ENCODE measurements around the gene TMEM163.

TMEM163 gene

DNA sequence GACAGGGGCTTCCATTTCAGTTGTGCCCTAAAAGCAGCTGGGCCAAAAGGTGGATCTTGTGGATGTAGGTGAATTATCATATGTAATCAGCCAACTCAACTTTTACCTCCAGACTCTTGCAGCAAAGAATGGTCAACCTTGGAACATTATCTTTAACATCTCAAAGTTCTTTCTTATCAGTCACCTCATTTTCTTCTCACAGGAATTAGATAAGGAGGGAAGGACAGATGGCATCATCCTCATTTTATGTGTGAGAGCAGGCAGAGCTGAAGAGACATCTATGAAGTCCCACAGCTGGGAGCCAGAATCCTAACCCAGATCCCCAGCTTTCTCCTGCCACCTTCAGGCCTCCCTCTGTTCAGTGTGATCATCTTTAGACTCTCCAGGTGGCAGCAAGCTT is 282.9 kb downstream of the TMEM163 start:
- DNase-seq (ENCODE audit: low spot score) = no peak

DNA sequence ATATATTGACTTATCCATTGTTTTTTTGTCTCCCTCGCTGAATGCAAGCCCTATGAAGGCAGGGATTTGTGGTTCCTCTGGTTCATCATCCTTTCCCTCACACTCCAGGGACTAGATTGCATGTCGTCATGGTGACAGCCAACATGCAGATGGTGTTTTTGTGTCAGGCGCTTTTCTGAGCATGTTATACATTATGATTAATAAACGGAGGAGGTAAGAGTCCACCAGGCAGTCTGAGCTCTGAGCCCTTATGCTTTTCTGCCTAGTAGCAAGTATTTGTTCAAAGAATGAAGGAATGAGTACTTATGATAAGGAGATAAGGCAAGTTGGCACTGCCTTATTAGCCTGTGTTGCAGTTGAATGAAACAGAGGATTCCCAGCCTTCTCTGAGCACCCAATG is 283.3 kb downstream of the TMEM163 start:
- DNase-seq (ENCODE audit: low spot score) = no peak

DNA sequence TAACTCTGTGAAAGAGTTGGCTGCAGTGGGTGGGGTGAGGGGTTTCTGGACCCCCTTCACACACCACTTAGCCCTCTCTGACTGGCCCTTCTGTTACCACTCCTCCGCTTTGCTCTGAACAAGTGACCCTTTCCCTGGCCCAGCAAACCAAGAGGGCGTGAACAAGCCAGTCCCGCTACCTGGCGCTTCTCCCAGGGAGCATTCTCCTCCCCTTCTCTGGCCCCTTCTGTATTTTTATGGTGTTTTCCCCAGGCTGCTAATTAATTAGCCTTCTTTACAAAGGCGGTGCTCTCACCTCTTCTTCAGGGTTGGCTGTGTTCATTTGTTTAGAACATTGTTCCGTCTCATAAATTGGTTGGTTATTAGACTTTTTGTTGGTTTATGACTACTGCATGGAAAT is 284.8 kb downstream of the TMEM163 start:
- DNase-seq (ENCODE audit: low spot score) = no peak

DNA sequence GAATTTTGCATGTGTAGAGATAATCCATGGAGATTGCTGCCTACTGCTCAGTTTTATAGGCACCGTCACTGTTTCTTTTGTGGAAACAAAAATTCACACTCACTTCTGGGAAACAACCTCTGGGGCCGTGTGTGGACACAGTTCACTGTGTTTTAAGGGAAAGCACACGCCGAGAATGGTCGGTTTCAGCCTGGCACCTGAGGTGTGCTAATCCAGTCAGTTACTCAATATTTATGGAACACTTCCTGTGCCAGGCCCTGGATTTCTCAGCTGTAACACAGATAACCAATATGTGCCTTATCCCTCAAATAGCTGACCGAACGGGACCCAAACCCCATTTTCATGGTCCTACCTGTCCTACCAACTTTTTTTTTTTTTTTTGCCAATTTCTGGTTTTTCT is 285.3 kb downstream of the TMEM163 start:
- no peak for DNase-seq (ENCODE audit: low spot score)

DNA sequence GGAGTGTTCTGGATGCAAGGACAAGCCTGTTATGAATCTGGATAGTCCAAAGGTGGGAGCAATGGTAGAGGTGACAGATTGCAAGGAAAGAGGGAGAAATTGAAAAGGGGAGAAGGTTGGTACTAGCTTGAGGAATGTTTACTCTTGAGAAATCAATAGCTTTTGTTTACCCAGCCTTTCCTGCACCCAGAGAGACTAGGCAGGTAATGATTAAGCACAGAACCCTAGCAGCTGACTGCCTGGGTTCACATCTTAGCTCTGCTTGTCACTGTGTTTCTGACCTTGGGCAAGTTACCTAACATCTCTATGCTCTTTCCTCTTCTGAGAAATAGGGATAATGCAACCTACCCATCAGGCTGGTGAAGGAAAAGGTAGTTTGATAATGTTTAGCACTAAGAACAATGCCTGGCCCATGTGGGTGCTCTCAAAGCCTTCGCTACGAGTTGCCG is 286.3 kb downstream of the TMEM163 start:
- DNase-seq (ENCODE audit: low spot score) = no peak

DNA sequence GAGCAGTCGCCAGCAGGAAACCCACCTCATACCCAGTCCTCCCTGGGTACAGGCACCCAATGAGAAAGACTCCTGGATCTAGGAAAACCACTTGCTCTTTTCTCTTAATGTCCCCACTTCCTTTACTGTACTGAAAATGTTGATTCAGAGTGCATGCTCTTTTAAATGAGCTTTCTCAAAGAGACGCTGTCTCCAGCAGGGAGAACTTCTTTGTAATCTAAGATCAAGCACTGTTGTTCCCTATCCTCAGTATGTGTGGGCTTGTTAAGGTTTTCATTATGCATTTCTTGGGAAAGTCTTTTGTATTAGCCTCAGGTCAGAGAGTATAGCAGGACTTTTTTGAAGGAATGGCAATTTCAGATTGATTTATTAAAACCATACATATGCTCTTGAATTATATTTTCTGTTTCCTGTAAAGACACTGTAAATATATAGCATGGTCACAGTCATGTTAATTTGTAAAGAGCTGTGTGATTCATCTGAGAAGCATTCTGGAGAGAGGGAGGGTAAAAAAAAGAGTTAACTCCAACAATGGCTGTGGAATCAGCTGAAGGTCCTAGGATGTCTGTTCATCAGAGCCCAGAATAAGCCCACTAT is 286.9 kb downstream of the TMEM163 start:
- DNase-seq (ENCODE audit: low spot score) = no peak

DNA sequence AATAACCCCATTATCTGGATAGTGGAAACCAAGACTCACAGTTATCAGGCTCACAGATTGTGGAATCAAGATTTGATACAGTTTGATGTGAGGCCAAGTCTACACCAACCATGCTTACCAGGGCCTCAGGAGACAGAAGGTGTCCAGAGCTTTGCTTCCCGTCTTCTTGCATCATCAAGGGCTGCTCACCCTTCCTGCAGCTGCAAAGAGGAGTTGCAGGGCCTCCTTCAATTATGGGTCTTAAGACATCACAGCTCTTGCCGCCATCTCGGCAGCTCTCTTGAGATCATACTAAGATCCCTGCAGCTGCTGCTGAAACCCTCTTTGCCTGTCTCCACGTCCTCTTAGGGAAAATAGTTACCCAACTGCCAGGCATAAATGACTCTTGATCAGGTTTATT is 288.9 kb downstream of the TMEM163 start:
- DNase-seq (ENCODE audit: low spot score) = no peak

DNA sequence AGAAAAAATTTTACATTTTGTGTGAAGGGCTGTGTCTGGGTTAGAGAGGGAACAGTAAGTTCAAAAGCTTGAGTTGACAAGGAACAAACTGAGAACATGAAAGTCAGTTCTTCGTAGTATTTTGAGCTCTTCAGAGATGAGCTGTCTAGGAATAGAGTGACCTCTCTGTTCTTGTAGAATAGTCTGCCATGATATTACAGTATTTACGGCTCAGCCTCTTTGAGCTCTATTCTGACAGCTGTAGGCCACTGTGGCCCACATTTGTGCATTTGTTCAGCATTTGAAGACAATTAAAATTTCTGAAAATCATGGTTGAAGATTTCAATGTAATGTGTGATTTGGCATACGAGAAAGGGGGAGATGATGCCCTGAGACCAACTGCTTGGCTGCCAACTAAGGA is 292.1 kb downstream of the TMEM163 start:
- no peak for DNase-seq (ENCODE audit: low spot score)

DNA sequence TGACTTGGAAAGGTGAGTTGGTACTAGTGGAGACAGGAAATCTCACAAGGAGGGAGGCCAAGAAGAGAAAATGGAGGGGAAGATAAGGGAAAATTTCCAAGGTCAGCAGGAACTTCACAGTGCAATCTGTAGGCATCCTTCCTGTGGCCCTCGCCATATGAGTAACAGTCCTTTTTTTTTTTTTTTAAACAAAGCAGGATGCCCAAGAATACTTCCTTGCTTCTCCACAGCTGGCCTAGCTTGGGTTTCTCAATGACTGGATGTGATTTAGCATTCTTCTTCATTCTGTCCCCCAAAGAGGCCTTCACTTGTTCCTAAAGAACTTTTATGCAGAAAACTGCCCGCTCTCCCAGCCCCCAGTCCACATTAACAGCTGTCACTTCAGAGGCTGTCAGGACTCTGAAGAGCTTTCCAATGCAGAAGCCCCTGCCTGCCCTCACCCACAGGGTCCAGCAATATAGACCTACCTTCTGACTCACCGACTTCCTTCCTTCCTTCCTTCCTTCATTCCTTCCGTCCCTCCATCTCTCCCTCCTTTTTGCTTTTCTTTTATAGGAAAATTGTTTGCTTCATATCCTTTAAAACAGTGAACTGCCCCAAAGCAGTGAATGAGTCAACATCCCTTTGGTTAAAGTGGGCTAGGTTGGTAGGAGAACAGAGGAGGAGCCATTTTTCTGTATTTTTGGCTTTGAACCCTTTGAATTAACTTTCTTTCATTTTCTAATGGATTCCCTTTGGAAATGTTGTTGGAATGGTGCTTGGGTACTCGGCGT is 292.9 kb downstream of the TMEM163 start:
- no peak for DNase-seq (ENCODE audit: low spot score)

DNA sequence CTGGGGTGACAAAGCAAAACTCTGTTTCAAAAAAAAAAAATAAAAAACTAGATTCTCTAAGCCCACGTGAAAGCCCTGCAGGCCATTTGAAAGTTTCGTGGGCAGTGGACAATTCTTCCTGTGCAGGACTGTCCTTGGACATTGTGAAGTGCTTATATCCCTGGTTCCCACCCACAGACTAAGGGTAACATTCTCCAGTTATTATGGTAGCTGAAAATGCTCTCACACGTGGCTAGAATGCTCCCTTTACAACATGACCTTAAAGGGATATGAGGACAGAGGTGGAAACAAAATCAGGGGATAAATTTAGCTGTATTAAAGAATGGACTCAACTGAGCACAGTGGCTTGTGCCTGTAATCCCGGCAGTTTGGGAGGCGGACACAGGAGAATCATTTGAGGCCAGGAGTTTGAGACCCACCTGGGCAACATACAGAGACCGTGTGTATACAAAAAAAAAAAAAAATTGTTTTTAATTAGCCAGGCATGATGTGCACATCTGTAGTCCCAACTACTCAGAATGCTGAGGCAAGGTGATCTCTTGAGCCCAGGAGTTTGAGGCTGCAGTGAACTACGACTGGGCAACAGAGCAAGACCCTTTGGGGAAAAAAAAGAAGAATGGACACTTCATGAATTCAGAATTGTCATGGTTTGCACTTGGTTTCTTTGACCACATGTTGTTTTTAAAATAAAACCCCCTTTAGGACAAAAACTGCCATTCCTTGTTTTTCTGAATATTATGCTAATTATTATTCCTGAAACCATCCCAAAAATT is 297.1 kb downstream of the TMEM163 start:
- DNase-seq (ENCODE audit: low spot score) = no peak

DNA sequence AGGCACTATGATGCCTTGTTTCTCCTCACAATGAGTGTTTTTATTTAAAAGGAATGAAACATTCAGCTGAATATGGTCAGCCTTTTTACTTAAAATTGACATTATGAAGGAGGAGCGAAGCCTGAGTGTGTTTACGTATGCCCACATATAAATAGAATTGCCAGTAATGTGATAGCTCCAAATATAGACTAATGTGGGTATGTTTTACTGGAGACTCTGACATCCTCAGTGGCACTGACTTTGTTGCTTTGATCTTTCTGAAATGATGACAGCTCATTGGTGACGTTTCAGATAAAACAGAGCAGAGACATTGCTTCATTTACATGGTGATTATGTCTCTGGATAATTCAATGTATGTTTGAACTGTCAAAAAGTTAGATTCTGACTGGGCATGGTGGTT is 297.9 kb downstream of the TMEM163 start:
- DNase-seq (ENCODE audit: low spot score) = no peak

DNA sequence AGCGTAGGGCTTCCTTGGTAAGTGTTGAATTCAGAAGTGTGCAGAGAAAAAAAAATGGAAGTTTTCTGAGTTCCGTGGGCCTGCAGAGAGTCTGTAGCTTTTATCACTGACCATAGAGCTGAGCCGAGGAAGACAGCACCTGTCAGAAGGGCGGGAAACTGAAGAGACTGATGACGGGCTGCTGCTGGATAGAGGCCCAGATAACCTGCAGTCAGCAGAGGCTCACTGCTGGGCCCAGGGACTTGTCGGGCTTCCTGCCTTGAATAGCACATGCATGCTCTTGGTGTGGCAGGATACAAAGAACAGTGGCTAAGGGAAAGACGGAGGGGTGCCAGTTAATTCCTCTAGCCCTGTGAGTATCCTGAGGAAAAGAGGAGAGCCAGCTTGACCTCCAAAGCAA is 298.5 kb downstream of the TMEM163 start:
- no peak for DNase-seq (ENCODE audit: low spot score)

DNA sequence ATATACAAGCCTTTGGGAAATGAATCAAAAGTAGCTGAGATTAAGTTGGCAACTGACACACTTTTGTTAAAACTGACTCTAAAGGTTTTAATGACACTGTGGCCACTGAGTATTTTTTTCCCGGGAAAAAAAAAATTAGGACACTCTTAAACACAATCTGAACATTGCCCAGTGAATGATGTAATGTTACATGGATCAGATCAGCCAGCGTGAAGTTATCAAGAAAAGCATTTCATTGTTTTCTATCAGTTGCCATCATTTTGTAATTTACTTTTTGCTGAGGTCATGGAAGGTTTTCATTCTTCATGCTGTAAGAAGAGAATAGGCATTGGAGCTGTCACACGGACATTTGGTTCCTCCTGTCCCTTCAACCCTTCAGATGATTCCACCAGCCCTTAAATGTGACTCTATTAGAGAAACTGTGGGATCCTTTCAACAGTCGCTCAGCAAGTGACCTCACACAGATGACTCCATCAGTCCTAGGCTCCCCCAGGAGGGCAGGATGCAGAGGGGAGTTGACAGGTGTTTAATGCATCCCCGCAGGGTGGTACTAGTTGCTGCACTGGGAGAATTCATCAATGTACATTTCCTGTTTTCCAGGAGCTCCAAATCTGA is 300.7 kb downstream of the TMEM163 start:
- no peak for DNase-seq (ENCODE audit: low spot score)

DNA sequence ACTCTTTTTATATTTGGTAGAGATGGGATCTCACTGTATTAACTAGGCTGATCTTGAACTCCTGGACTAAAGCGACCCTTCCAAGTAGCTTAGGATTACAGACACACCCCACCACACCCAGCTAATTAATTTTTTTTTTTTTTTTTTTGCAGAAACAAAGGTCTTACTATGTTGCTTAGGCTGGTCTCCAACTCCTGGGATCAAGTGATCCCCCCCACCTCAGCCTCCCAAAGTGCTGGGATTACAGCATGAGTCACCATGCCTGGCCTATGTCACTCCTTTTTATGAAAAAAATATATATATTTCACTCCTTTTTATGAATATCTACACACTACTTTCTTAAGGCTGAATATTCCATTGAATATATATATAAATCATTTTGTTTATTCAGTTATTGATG is 302.2 kb downstream of the TMEM163 start:
- no peak for DNase-seq (ENCODE audit: low spot score)

DNA sequence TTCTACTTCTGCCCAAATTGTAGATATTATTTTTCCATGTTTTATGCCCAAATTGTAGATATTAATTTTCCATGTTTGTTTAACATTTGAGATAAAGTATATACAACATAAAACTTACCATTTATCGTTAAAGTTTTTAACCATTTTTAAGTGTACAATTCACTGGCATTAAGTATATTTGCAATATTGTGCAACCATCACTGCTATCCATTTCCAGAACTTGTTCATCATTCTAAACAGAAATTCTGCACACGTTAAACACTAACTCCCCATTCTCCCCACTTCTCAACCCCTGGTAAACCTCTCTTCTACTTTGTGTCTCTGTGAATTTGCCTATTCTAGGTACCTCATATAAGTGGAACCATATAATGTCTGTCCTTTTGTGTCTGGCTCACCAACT is 302.8 kb downstream of the TMEM163 start:
- DNase-seq (ENCODE audit: low spot score) = no peak

DNA sequence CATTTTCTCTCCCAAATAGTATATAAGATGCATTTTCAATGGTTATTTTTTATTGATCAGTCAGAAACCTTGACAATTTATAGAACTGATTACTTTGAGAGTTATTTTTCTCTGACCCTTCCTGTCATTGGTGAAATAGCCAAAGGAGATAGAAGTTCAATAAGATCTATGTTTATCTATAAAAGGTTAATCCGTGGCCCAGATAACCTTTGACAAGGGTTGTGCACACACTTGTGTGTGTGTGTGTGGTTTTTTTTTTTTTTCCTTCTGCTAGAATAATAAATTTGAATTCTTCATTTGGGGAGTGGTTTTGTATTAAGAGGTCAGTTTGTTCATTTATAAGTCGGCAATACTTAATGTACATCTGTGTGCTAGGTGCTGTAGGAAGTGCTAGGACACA is 304.9 kb downstream of the TMEM163 start:
- no peak for DNase-seq (ENCODE audit: low spot score)

DNA sequence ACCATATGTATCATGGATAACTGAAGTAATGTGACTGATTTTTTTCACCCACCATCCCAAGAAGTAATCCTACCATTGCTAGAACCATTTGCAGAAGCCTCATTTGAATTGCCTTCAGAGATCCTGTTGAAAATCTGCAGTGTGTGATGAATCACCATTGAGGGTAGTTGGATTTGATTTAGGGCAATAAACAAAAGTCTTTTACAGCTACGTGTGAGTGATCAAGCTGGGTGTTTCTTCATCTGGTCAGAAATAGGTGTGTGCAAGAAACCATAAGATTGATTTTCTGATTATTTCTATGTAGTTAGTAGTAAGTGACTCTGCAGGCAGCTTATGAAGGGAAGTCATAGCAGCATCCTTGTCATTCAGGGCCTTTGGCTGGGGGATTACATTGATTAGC is 305.4 kb downstream of the TMEM163 start:
- DNase-seq (ENCODE audit: low spot score) = no peak

DNA sequence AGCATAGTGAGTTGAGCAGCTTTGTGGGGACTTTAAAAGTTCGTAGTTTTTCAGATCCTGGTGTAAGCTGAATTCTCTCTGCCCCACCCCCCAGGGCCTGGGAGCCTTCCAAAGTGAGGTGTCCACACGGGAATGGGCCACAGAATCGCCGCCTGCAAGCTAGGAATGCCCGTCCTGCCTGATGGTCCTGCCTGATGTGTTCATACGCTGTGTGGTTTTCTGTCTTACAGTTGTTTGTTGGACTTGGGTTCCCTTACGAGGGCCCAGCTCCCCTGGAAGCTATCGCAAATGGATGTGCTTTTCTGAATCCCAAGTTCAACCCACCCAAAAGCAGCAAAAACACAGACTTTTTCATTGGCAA is 306.2 kb downstream of the TMEM163 start:
- DNase-seq (ENCODE audit: low spot score) = no peak

DNA sequence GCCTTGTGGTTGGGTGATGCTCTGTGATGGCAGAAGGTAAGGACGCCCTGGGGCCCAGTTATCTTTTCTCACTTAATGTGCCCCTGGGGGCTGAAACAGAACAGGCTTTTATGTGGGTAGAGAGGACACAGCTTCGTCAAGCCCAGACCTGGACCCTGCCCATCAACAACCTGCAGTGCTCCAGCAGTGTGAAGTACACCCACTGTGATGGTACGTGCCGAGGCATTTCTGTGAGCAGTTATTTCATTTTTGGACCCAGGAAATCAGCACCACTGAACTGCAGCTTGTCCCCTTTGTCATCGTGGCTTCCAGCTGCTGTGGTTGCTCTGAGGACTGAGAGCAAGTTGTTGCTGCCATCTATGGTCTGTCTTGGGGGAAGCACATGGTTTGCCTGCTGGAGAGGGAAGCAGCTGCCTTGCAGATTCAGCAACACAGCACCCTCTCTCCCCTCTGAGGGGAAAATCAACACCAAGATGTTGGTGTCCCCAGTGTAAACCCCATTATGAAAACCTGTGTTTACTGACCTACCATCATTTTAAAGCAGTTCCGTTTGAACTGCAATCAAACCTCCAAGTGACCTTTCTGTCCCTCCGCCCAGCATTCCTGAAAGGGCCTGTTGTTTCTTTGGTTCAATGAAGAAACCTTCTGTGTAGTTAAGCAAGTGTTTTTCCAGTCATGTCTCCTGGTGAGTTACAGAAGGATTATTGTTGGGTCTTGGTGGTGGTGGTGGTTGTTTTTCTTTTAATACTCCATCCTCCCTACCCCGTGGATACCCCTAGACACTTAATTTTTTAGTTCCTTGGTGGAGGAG is 306.8 kb downstream of the TMEM163 start:
- no peak for DNase-seq (ENCODE audit: low spot score)

DNA sequence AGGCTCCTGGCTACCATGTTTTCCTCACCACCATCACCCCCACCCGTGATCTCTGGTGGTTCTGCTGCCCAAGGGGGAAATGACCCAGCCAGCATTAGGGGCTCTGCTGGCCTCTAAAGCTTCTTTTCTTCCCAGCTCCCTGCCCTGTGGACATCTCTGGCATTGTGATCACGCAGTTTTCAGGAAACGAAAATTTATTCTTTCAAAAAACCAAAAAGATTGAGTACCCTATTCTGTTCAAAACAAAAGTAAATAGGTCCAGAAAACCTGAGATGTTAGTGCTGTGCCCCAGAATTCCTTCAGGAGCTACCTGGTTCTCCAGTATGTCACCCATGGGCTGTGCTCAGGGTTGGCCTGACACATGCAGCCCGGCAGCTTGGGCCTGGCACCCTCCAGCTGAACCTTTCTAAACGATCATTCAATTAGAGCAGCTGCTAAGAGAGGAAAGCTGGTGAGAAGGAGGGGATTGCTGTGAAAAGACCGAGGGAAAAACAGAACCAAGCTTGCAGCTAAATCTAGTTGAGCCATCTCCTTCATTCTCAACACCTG is 307.4 kb downstream of the TMEM163 start:
- DNase-seq (ENCODE audit: low spot score) = no peak

DNA sequence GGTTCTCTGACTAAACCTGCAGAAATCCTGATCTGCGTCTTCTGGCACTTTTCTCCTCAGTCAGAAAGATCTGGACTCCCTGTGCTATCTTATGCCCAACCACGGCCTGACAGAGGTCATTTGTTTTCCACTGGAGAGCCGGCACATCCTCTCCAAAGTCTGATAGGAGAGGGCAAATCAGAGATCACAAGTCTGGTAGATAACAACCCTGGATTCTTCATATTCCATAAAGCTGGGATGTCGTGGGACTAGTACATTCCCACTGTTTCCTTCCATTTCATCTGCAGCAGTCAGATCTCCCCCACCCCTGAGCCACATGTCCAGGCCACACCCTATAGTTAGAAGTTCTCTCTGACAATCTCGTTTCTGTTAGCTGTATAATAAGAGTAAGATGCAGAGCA is 308.0 kb downstream of the TMEM163 start:
- DNase-seq (ENCODE audit: low spot score) = no peak

DNA sequence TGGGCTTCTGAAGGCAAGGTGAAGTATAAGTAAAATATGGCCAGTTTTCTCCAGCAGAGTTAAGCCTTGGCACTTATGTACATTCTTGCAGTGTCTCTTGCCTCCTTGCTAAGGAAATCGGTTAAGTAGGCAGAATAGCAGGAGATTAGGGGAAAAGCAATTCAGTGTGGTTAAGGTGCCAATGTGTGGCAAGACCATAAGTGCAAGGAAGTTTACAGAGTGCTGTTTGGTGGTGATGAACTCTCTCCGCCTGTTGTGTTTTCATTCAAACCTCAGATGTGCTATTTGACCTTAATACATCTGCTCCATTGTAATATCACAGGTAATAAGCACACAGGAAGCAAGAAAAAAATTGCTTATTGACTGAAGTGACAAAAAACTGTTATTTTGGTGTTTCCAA is 308.8 kb downstream of the TMEM163 start:
- no peak for DNase-seq (ENCODE audit: low spot score)
